Calu3 (cell line): Measurements from ENCODE around the gene RHBG. TPM values are rescaled to one million over a fixed set of nuclear protein-coding genes. Genes with fewer than 3 reads are reported as not detected.

Experiments
- BruUV-seq: library from RNA; stranded (reverse); fragments of 400-500 nt; replicated peaks from 2 replicates; lab custom pipeline; 2021; lab: Mats Ljungman, UMichigan
- CTCF ChIA-PET: fragments of 300-600 bp; sonication (Branson Sonifier 250); formaldehyde crosslinking; loops from one replicate; lab custom pipeline; 2022; ENCODE audit warnings: antibody characterized with exemption; lab: Charles Lee
- DNase-seq: peaks from one replicate; pipeline ENCODE4 v3.0.0; 2022
- H3K27ac Mint-ChIP-seq: one replicate; pipeline ENCODE4 v1.8.0; 2022; ENCODE audit warnings: mixed read lengths; ENCODE audit not compliant: unreplicated experiment
- H3K27me3 Mint-ChIP-seq: one replicate; pipeline ENCODE4 v1.8.0; 2022; ENCODE audit warnings: mixed read lengths; ENCODE audit not compliant: unreplicated experiment
- H3K36me3 Mint-ChIP-seq: one replicate; pipeline ENCODE4 v1.8.0; 2022; ENCODE audit warnings: mild to moderate bottlenecking, moderate library complexity, mixed read lengths; ENCODE audit not compliant: insufficient read depth, unreplicated experiment
- H3K4me1 Mint-ChIP-seq: one replicate; pipeline ENCODE4 v1.8.0; 2022; ENCODE audit warnings: mild to moderate bottlenecking, low read depth, mixed read lengths; ENCODE audit not compliant: unreplicated experiment
- H3K4me3 Mint-ChIP-seq: one replicate; pipeline ENCODE4 v1.8.0; 2022; ENCODE audit warnings: mild to moderate bottlenecking, low read depth, moderate library complexity, mixed read lengths; ENCODE audit not compliant: unreplicated experiment
- H3K9me3 Mint-ChIP-seq: one replicate; pipeline ENCODE4 v1.8.0; 2022; ENCODE audit warnings: low read depth, mixed read lengths; ENCODE audit not compliant: unreplicated experiment
- intact Hi-C: fragments of 100-400 bp; cut with micrococcal nuclease; formaldehyde crosslinking; loops from one replicate; pipeline ENCODE4 v1.10.0; 2022; ENCODE audit not compliant: unreplicated experiment
- total RNA-seq: library from RNA; stranded (reverse); gene quantifications from 2 replicates; pipeline ENCODE4 v1.2.3, GENCODE V29; 2022
- TF ChIP-seq, protein P1 (sequence below): fragments of 200-600 bp; IDR thresholded peaks from one replicate; pipeline ENCODE4 v1.8.0; 2022; ENCODE audit warnings: antibody characterized with exemption; ENCODE audit not compliant: unreplicated experiment

Gene RHBG
- total RNA-seq, 1 experiment from 2014 or later = 0.26 TPM

DNA sequence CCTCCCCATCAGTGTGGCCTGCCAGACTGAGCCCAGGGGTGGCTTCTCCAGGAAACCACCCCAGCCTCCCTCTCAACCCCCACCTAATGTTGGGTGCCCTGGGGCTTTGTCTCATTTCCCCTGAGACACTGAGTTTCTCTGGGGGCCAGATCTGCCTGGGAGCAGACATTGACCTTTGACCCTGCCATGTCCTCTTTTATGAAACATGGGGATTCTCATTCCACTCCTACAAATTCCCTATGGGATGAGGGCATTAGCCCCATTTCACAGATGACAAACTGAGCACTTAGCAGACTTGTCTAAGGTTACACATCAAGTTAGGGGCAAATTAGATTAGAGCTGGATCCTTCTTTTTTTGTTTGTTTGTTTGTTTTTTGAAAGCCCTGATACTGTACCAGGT is 24.1 kb downstream of the RHBG start:
- H3K4me1 Mint-ChIP-seq = peaks cover 2% of the 10 kb centered on the region
- peaks cover 31% of the 10 kb centered on the region for H3K27me3 Mint-ChIP-seq
- TF ChIP-seq, protein P1, sequence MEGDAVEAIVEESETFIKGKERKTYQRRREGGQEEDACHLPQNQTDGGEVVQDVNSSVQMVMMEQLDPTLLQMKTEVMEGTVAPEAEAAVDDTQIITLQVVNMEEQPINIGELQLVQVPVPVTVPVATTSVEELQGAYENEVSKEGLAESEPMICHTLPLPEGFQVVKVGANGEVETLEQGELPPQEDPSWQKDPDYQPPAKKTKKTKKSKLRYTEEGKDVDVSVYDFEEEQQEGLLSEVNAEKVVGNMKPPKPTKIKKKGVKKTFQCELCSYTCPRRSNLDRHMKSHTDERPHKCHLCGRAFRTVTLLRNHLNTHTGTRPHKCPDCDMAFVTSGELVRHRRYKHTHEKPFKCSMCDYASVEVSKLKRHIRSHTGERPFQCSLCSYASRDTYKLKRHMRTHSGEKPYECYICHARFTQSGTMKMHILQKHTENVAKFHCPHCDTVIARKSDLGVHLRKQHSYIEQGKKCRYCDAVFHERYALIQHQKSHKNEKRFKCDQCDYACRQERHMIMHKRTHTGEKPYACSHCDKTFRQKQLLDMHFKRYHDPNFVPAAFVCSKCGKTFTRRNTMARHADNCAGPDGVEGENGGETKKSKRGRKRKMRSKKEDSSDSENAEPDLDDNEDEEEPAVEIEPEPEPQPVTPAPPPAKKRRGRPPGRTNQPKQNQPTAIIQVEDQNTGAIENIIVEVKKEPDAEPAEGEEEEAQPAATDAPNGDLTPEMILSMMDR = no peak
- peaks cover under 1% of the 10 kb centered on the region for H3K36me3 Mint-ChIP-seq
- H3K4me3 Mint-ChIP-seq = no peak overlapping the region
- CTCF ChIA-PET = no interaction called here
- no peaks in the 10 kb centered on the region for H3K9me3 Mint-ChIP-seq
- intact Hi-C loops = no loop called here
- H3K27ac Mint-ChIP-seq = no peak overlapping the region
- no peak for DNase-seq
- no TSS peak for BruUV-seq

DNA sequence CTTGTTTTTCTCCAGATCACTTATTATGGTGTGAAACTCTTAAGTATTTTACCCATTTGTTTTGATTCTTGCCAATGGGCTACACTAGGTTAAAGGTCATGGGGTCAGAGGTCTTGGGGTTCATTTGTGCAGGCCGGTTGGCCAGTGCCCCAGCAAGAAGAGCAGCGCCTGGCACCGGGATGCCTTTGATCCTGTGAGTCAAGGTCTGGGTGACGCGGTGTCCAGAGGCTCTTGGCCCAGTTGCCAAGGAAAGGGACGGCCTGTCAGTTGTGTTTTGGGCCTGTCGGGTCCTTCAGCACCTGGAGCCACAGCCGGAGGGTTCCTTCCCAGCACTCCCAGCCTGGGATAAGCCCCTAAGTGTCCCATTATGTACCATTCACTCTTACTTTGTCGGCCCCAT is 25.1 kb downstream of the RHBG start:
- no TSS peak for BruUV-seq
- Mint-ChIP-seq H3K27me3 (peaks cover 21% of the 10 kb centered on the region), H3K27ac (no peak overlapping the region), H3K4me1 (peaks cover 11% of the 10 kb centered on the region), H3K9me3 (peaks cover 3% of the 10 kb centered on the region), H3K36me3 (peaks cover 8% of the 10 kb centered on the region), H3K4me3 (no peak overlapping the region)
- intact Hi-C loops = no loop called here
- CTCF ChIA-PET = interaction anchor here (0.6 to 1.2 kb wide), 2 partner anchors 8 to 14 kb away, joined by 5 to 8 read pairs; no protein-coding TSS in a partner anchor
- DNase-seq = no peak
- TF ChIP-seq, protein P1 = no peak

DNA sequence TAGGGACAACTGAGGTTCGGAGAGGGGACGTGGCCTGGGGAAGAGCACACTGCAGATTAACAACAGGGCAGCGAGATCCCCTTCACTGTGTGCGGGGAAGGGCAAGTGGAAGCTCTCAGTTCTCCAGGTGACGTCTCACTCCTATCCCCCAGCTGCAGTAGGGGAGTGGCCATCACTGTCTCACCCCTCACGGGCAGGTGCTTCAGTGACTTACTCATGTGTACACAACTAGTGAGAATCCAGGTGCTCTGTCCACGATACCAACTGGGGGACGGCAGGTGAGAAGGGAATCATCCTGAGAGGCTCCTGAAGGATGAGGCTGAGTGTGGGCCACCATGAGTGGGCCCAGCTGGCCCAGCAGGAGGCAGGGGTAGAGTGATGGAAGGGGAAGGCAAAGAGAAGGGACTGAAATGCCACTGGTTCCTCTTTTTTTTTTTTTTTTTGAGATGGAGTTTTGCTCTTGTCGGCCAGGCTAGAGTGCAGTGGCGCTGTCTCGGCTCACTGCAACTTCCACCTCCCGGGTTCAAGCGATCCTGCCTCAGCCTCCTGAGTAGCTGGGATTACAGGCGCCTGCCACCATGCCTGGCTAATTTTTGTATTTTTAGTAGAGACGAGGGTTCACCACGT is 25.9 kb downstream of the RHBG start:
- peaks cover 12% of the 10 kb centered on the region for H3K27me3 Mint-ChIP-seq
- H3K4me1 Mint-ChIP-seq = peaks cover 20% of the 10 kb centered on the region
- CTCF ChIA-PET = interaction anchor here (1.2 kb wide), 1 partner anchor 9 kb away, joined by 5 read pairs; no protein-coding TSS in a partner anchor
- H3K27ac Mint-ChIP-seq = no peak overlapping the region
- BruUV-seq = no TSS peak
- H3K9me3 Mint-ChIP-seq = peaks cover 3% of the 10 kb centered on the region
- DNase-seq = no peak
- peaks cover 8% of the 10 kb centered on the region for H3K36me3 Mint-ChIP-seq
- intact Hi-C loops = no loop called here
- TF ChIP-seq, protein P1 = no peak
- no peak overlapping the region for H3K4me3 Mint-ChIP-seq

DNA sequence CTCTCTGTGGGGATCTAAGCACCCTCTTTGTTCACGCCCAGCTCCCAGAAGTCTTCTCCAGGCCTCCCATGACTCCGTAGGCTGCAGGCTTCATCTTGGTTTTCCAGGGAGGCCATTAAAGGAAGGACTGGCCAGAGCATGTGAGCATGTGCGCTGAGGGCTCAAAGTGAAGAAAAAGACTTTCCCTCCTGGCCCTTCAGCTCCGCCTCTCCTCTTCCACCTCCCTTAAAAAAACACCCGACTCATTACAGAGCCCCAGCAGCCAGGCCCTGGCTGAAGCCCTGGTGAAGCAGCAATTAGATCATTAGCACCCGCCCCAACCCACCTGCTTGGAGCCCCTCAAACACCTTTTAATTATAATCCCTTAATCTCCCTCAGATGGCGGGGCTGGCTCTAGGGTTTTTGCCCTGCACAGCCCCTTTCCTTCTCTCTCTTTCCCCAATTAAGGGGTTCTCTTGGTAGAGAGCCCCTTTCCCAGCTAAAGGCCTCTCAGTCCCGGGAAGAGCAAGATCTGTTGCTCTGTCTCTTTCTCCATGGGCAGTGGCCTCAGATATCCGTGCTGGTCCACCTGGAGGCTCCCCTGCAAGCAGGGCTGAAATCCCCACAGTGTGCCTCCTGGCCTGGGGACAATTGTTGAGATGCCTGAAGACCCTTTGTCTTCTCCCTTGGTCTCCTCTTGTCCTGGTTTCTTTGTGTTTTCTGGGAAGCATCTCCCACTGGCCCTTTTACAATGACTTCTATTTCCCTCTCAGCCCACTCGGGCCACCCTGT is 30.5 kb downstream of the RHBG start:
- Mint-ChIP-seq H3K27me3 (peaks cover 15% of the 10 kb centered on the region), H3K9me3 (peaks cover 3% of the 10 kb centered on the region), H3K36me3 (peaks cover 8% of the 10 kb centered on the region), H3K27ac (peak overlapping the region; percentile 100), H3K4me1 (peaks cover 24% of the 10 kb centered on the region), H3K4me3 (no peak overlapping the region)
- BruUV-seq = no TSS peak
- DNase-seq = no peak
- TF ChIP-seq, protein P1 = no peak
- intact Hi-C loops = no loop called here
- CTCF ChIA-PET = no interaction called here
